Endodermal cell (in vitro differentiated cells): ENCODE data around the gene CYP3A4. TPM values are rescaled to one million over a fixed set of nuclear protein-coding genes. Genes with fewer than 3 reads are reported as not detected.
A peak's percentile ranks its signal among the peaks of the same experiment; 100 is the strongest.

Experiments used
- DNase-seq: peaks from one replicate; pipeline ENCODE4 v3.0.0-alpha.2; 2017
- H3K27ac ChIP-seq: 2 replicates; pipeline ENCODE4 v1.5.1; 2013; ENCODE audit warnings: mild to moderate bottlenecking, low read depth, low read length, moderate library complexity
- H3K27me3 ChIP-seq: 2 replicates; pipeline ENCODE4 v1.6.1; 2013; ENCODE audit warnings: mild to moderate bottlenecking, low read length, moderate library complexity; ENCODE audit not compliant: insufficient read depth, control insufficient read depth, poor library complexity, severe bottlenecking
- H3K36me3 ChIP-seq: 2 replicates; pipeline ENCODE4 v1.7.0; 2013; ENCODE audit warnings: mild to moderate bottlenecking, low read length, moderate library complexity; ENCODE audit not compliant: control insufficient read depth, insufficient read depth
- H3K4me1 ChIP-seq: one replicate; pipeline ENCODE4 v1.7.0; 2013; ENCODE audit warnings: low read length; ENCODE audit not compliant: control insufficient read depth, insufficient read depth
- H3K4me3 ChIP-seq: 2 replicates; pipeline ENCODE4 v1.5.1; 2013; ENCODE audit warnings: mild to moderate bottlenecking, low read length, moderate library complexity
- H3K9ac ChIP-seq: 2 replicates; pipeline ENCODE4 v1.6.1; 2013; ENCODE audit warnings: mild to moderate bottlenecking, low read length, moderate library complexity; ENCODE audit not compliant: poor library complexity, severe bottlenecking; ENCODE audit errors: extremely low read depth
- H3K9me3 ChIP-seq: 2 replicates; pipeline ENCODE4 v1.6.1; 2013; ENCODE audit warnings: mild to moderate bottlenecking, low read length, moderate library complexity; ENCODE audit not compliant: control insufficient read depth
- H3K27ac Mint-ChIP-seq: 2 replicates; pipeline ENCODE4 v1.8.0; 2020; ENCODE audit warnings: mixed read lengths
- H3K27me3 Mint-ChIP-seq: 2 replicates; pipeline ENCODE4 v1.8.0; 2021; ENCODE audit warnings: mild to moderate bottlenecking, mixed read lengths; ENCODE audit not compliant: insufficient read depth
- H3K36me3 Mint-ChIP-seq: 2 replicates; pipeline ENCODE4 v1.8.0; 2020; ENCODE audit warnings: low read depth, mixed read lengths
- H3K4me1 Mint-ChIP-seq: 2 replicates; pipeline ENCODE4 v1.8.0; 2020; ENCODE audit warnings: mixed read lengths
- H3K4me3 Mint-ChIP-seq: 2 replicates; pipeline ENCODE4 v1.8.0; 2020; ENCODE audit warnings: mild to moderate bottlenecking, moderate library complexity, mixed read lengths
- H3K9me3 Mint-ChIP-seq: 2 replicates; pipeline ENCODE4 v1.8.0; 2020; ENCODE audit warnings: mild to moderate bottlenecking, mixed read lengths
- WGBS, 2 experiments: methylation state at CpG; one replicate each; pipeline versions ENCODE4 v1.1.5 to v1.1.7; 2013; ENCODE audit warnings: missing lambda C conversion rate in 2 of 2, mixed read lengths in 1 of 2; ENCODE audit not compliant: insufficient coverage in 1 of 2, insufficient read length in 1 of 2; 5-methylcytosine and 5-hydroxymethylcytosine counted together
- total RNA-seq, 2 donors: library from RNA; stranded (reverse); fragmentation: NEBNext Ultra II Directional in 1 of 2; extraction: Animal tissue kit (Norgen Biotek cat#: 25700) in 1 of 2; gene quantifications; 2 replicates in 1 of 2; 3 replicates in 1 of 2; pipeline ENCODE4 v1.2.1, GENCODE V29; 2021
- TF ChIP-seq, protein P1 (sequence below): fragments of 200-600 bp; sonication (generic); conservative IDR thresholded peaks from 2 replicates; pipeline ENCODE4 v1.5.0; 2021; ENCODE audit warnings: antibody characterized with exemption, mild to moderate bottlenecking

The CYP3A4 gene
- total RNA-seq, 2 donors from 2014 or later, result 0.11 TPM; not detected in 1

DNA sequence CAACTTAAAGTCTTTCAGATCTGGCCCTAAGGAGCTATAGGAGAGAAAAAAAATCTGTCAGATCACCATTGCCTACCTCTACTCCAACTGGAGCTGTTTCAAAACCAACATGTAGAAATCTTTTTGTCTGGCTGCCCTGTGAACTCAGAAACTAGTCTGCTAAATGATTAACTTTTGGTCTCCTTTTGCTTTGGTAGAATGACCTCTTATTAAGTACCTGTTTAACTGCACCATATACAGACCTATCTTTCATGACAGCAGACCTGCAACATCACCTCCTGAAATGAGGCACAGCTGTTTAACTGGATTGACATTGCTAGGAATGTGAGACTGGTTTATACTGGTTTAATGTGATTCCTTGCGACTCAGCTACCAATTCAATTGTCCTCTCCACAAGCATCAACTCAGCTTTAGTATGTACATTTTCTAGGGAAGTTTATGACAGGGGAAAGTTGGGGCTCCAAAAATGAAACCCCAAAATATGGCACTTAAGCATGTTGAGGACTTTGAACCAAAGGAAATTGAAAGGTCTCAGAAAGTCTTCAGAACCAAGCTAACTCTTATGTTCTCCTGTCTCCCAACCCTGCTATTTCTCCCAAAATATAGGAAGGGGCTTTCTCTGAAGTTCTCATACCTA is 45.7 kb upstream of the CYP3A4 start:
- peak; percentile 2 for DNase-seq
- H3K4me1 Mint-ChIP-seq, result peaks cover 70% of the 10 kb centered on the region
- no peaks in the 10 kb centered on the region for H3K9me3 Mint-ChIP-seq
- Histone ChIP-seq H3K9ac (no peak overlapping the region), H3K4me1 (peaks cover 33% of the 10 kb centered on the region), H3K27me3 (no peaks in the 10 kb centered on the region), H3K27ac (no peak overlapping the region), H3K4me3 (no peak overlapping the region), H3K36me3 (no peaks in the 10 kb centered on the region), H3K9me3 (peaks cover 19% of the 10 kb centered on the region)
- peak overlapping the region; percentile 53 for H3K27ac Mint-ChIP-seq
- H3K36me3 Mint-ChIP-seq, result no peaks in the 10 kb centered on the region
- H3K4me3 Mint-ChIP-seq, result no peak overlapping the region
- no CpG with 5 or more reads among the region's 1 CpG for whole genome bisulfite sequencing, 2 experiments
- no peaks in the 10 kb centered on the region for H3K27me3 Mint-ChIP-seq
- TF ChIP-seq, protein P1, sequence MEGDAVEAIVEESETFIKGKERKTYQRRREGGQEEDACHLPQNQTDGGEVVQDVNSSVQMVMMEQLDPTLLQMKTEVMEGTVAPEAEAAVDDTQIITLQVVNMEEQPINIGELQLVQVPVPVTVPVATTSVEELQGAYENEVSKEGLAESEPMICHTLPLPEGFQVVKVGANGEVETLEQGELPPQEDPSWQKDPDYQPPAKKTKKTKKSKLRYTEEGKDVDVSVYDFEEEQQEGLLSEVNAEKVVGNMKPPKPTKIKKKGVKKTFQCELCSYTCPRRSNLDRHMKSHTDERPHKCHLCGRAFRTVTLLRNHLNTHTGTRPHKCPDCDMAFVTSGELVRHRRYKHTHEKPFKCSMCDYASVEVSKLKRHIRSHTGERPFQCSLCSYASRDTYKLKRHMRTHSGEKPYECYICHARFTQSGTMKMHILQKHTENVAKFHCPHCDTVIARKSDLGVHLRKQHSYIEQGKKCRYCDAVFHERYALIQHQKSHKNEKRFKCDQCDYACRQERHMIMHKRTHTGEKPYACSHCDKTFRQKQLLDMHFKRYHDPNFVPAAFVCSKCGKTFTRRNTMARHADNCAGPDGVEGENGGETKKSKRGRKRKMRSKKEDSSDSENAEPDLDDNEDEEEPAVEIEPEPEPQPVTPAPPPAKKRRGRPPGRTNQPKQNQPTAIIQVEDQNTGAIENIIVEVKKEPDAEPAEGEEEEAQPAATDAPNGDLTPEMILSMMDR, result no peak

DNA sequence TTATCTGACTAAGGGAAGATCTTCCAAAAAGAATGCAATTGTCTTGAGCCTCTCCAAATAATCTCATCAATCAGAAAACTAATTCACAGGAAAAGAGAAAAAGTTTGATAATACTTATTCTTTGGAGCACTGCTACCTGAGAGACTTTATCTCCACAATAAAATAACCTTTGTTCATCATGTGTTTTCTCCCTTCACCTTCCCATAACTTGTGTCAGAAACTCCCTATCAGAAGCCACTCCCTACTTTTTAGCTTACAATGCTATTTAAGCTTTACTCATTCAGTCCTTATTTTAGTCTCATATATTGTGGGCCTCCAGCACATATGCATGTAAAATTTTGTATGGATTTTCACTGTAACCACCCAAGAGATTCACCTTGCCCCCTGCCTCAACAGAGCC is 44.8 kb upstream of the CYP3A4 start:
- Histone ChIP-seq H3K36me3 (peaks cover 2% of the 10 kb centered on the region), H3K9ac (no peak overlapping the region), H3K27me3 (no peaks in the 10 kb centered on the region), H3K4me3 (peak overlapping the region; percentile 5), H3K27ac (no peak overlapping the region), H3K9me3 (peaks cover 28% of the 10 kb centered on the region), H3K4me1 (peaks cover 32% of the 10 kb centered on the region)
- TF ChIP-seq, protein P1, result no peak
- Mint-ChIP-seq H3K4me1 (peaks cover 68% of the 10 kb centered on the region), H3K36me3 (no peaks in the 10 kb centered on the region), H3K4me3 (no peak overlapping the region), H3K27me3 (no peaks in the 10 kb centered on the region), H3K9me3 (peaks cover under 1% of the 10 kb centered on the region), H3K27ac (peak overlapping the region; percentile 53)
- peak; percentile 17 for DNase-seq

DNA sequence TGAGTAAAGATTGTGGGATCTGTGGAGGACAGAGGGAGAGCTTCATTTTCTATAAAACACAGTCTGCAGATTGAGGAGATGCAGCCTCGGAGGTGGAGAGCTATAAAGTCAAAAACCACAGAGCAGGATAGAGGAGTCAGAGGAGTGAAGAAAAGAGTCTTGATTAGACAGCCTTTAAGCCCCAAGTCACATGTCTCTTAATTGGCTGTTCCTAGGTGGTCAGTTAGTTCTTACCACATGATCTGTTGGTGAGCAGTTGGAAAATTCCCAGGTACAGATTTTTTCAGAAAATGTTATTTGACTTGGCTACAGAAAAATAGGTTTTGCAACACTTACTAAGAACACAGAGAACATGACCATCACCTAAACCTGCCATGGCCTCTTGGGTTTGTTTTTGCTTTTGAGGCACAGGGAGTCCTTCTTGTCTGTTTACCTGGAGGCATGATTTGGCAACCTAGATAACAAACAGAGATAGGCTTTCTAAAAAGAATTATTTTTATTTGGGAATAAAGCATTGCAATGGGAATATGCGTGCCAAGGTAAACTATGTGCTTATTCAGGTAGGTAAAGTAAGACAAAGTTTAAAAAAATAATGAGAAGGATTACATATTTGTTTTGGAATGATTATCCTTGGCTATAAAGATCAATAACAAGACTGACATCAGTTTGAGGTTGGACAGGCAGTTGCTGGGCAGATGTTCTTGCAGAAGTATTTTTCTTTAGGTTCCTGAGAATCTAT is 43.2 kb upstream of the CYP3A4 start:
- H3K36me3 ChIP-seq, result peaks cover 4% of the 10 kb centered on the region
- H3K4me3 Mint-ChIP-seq, result no peak overlapping the region
- TF ChIP-seq, protein P1, result no peak
- peaks cover 55% of the 10 kb centered on the region for H3K4me1 Mint-ChIP-seq
- peak overlapping the region; percentile 46 for H3K4me3 ChIP-seq
- no peaks in the 10 kb centered on the region for H3K27me3 ChIP-seq
- no peaks in the 10 kb centered on the region for H3K27me3 Mint-ChIP-seq
- WGBS, 2 experiments, result 88 to 92% methylated on average over 2 of the region's 2 CpGs
- peaks cover 2% of the 10 kb centered on the region for H3K9me3 Mint-ChIP-seq
- H3K4me1 ChIP-seq, result peaks cover 30% of the 10 kb centered on the region
- no peak overlapping the region for H3K9ac ChIP-seq
- peaks cover 35% of the 10 kb centered on the region for H3K9me3 ChIP-seq
- no peaks in the 10 kb centered on the region for H3K36me3 Mint-ChIP-seq
- H3K27ac ChIP-seq, result no peak overlapping the region
- no peak for DNase-seq
- peak overlapping the region; percentile 85 for H3K27ac Mint-ChIP-seq
